Measurements from ENCODE around the gene COPZ2.
"Not testable (repeated sequence)": the region's sequence is repeated elsewhere in the genome, so short reads cannot be mapped to it uniquely, and the experiment has no call there.

Gene COPZ2

GRCh38 chr17:48037036-48037837 is at the start of gene COPZ2:
COPZ2 (minus strand) TSS chr17:48037797; CDS start chr17:48037777, 20 bp downstream.
- in situ Hi-C loops (cut with MboI; ENCODE audit: low sequenced_read_pairs), result no loop called here

GRCh38 chr17:48084932-48085331 is 47.3 kb upstream of the COPZ2 start:
- in situ Hi-C loops (cut with MboI; ENCODE audit: low sequenced_read_pairs), result no loop called here

GRCh38 chr17:48081858-48082257 is 44.3 kb upstream of the COPZ2 start:
- in situ Hi-C loops (cut with MboI; ENCODE audit: low sequenced_read_pairs), result no loop called here

GRCh38 chr17:48077152-48077551 is 39.6 kb upstream of the COPZ2 start:
- in situ Hi-C loops (cut with MboI; ENCODE audit: low sequenced_read_pairs), result loop anchor here (10.0 kb wide), 1 partner anchor 52 kb away; no protein-coding TSS in a partner anchor

GRCh38 chr17:48074322-48075081 is 36.9 kb upstream of the COPZ2 start:
- in situ Hi-C loops (cut with MboI; ENCODE audit: low sequenced_read_pairs), result loop anchor here (10.0 kb wide), 1 partner anchor 50 kb away; no protein-coding TSS in a partner anchor

- in situ Hi-C loops (cut with MboI; ENCODE audit: low sequenced_read_pairs), result loop anchor here (10.0 kb wide), 1 partner anchor 49 kb away; no protein-coding TSS in a partner anchor
Observed at GRCh38 chr17:48073566-48074094, 36.0 kb upstream of the COPZ2 start.

GRCh38 chr17:48072811-48073210 is 35.2 kb upstream of the COPZ2 start:
- in situ Hi-C loops (cut with MboI; ENCODE audit: low sequenced_read_pairs), result loop anchor here (10.0 kb wide), 1 partner anchor 48 kb away; no protein-coding TSS in a partner anchor

- in situ Hi-C loops (cut with MboI; ENCODE audit: low sequenced_read_pairs), result loop anchor here (10.0 kb wide), 1 partner anchor 47 kb away; no protein-coding TSS in a partner anchor
Observed at GRCh38 chr17:48071654-48072053, 34.1 kb upstream of the COPZ2 start.

- in situ Hi-C loops (cut with MboI; ENCODE audit: low sequenced_read_pairs), result loop anchor here (10.0 kb wide), 1 partner anchor 45 kb away; no protein-coding TSS in a partner anchor
Observed at GRCh38 chr17:48070195-48070594, 32.6 kb upstream of the COPZ2 start.

GRCh38 chr17:48068491-48068961 is 30.9 kb upstream of the COPZ2 start:
- in situ Hi-C loops (cut with MboI; ENCODE audit: low sequenced_read_pairs), result no loop called here

GRCh38 chr17:48067808-48068207 is 30.2 kb upstream of the COPZ2 start:
- in situ Hi-C loops (cut with MboI; ENCODE audit: low sequenced_read_pairs), result not testable (repeated sequence)

GRCh38 chr17:48067245-48067644 is 29.6 kb upstream of the COPZ2 start:
- in situ Hi-C loops (cut with MboI; ENCODE audit: low sequenced_read_pairs), result no loop called here

- in situ Hi-C loops (cut with MboI; ENCODE audit: low sequenced_read_pairs), result no loop called here
Observed at GRCh38 chr17:48066656-48067055, 29.1 kb upstream of the COPZ2 start.

GRCh38 chr17:48066192-48066591 is 28.6 kb upstream of the COPZ2 start:
- in situ Hi-C loops (cut with MboI; ENCODE audit: low sequenced_read_pairs), result no loop called here

- in situ Hi-C loops (cut with MboI; ENCODE audit: low sequenced_read_pairs), result no loop called here
Observed at GRCh38 chr17:48064638-48065037, 27.0 kb upstream of the COPZ2 start.

- in situ Hi-C loops (cut with MboI; ENCODE audit: low sequenced_read_pairs), result no loop called here
Observed at GRCh38 chr17:48062273-48062672, 24.7 kb upstream of the COPZ2 start.

GRCh38 chr17:48060249-48060648 is 22.7 kb upstream of the COPZ2 start:
- in situ Hi-C loops (cut with MboI; ENCODE audit: low sequenced_read_pairs), result no loop called here

GRCh38 chr17:48059125-48059668 is 21.6 kb upstream of the COPZ2 start:
- in situ Hi-C loops (cut with MboI; ENCODE audit: low sequenced_read_pairs), result no loop called here

GRCh38 chr17:48058393-48059124 is 21.0 kb upstream of the COPZ2 start:
- in situ Hi-C loops (cut with MboI; ENCODE audit: low sequenced_read_pairs), result no loop called here

GRCh38 chr17:48057626-48058025 is 20.0 kb upstream of the COPZ2 start:
- in situ Hi-C loops (cut with MboI; ENCODE audit: low sequenced_read_pairs), result no loop called here
